Measurements from ENCODE around the gene CTU1. TPM values are rescaled to one million over a fixed set of nuclear protein-coding genes. Genes with fewer than 3 reads are reported as not detected.
"Not testable (repeated sequence)": the region's sequence is repeated elsewhere in the genome, so short reads cannot be mapped to it uniquely, and the experiment has no call there.

CTU1 gene
- 9.4 TPM for total RNA-seq (ENCODE audit: insufficient read depth, low replicate concordance)

GRCh38 chr19:51108066-51108804, at the start of gene CTU1:
Gene CTU1, minus strand, starts transcription at chr19:51108409. Its CDS starts 3,840 bp downstream, at chr19:51104569.
- peak; percentile 100 for DNase-seq (ENCODE audit: low spot score)

GRCh38 chr19:51157265-51157664, 49.1 kb upstream of the CTU1 start:
- DNase-seq (ENCODE audit: low spot score) = no peak

DNA sequence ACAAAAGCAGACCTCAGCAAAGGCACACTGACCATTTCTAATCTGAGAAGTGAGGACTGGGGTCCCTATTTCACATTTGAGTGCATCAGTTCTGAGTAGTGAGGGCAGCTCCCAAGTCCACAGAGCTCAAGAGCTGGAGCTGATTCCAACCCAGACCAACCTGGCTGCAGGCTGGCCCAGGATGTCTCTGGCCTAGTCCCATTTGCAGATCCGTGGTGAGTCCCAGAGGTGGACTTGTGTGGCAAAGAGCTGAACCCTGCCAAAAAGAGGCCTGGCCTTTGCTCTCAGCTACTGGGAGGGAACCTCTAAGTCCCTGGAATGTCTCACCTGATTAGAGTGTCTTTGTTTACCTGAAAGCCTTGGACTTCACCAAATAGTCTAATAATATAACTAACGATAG, 48.5 kb upstream of the CTU1 start:
- DNase-seq (ENCODE audit: low spot score) = no peak

DNA sequence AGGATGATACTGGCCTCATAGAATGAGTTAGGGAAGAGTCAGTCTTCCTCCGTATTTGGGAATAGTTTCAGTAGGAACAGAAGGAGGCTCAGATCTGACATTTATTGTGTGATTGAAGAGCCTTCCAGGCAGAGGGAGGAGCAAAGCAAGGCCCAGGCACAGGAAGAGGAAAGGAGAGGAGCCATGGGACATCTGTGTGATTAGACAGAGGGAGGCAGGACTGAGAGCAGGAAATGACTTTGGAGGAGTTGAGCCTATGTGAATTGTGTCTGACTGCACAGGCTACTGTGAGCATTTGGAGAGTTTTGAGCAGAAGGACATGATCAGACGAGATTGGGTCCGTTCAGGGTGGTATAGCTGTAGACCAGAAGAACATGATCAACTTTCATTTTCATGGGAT, 42.4 kb upstream of the CTU1 start:
- no peak for DNase-seq (ENCODE audit: low spot score)

DNA sequence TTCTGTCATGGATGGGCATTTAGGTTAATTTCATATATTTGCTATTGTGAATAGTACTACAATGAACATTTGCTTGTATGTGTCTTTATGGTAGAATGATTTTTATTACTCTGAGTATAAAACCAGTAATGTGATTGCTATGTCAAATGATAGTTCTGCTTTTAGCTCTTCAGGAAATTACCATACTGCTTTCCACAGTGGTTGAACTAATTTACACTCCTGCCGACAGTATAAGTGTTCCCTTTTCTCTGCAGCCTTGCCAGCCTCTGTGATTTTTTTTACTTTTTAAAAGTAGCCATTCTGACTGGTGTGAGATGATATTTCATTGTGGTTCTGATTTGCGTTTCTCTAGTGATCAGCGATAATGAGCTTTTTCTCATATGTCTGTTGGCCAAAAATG, 40.4 kb upstream of the CTU1 start:
- DNase-seq (ENCODE audit: low spot score) = no peak

DNA sequence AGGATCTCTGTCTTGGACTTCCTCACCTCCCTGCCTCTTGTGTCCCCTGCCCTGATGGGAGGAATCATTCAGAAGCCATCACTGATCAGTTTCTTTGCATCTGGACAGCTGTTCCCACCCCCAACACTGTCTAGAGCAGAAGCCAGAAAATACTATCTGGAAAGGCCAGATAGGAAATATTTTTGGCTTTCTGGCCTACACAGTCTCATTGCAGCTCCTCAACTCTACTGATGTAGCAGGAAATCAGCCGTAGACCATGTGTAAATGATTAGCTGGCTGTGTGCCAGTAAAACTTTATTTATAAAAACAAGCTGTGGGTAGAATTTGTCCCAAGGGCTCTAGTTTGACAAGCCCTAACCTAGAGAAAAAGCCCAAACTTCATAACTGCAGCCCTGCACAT, 39.5 kb upstream of the CTU1 start:
- DNase-seq (ENCODE audit: low spot score) = no peak

GRCh38 chr19:51146751-51147150, 38.5 kb upstream of the CTU1 start:
- no peak for DNase-seq (ENCODE audit: low spot score)

DNA sequence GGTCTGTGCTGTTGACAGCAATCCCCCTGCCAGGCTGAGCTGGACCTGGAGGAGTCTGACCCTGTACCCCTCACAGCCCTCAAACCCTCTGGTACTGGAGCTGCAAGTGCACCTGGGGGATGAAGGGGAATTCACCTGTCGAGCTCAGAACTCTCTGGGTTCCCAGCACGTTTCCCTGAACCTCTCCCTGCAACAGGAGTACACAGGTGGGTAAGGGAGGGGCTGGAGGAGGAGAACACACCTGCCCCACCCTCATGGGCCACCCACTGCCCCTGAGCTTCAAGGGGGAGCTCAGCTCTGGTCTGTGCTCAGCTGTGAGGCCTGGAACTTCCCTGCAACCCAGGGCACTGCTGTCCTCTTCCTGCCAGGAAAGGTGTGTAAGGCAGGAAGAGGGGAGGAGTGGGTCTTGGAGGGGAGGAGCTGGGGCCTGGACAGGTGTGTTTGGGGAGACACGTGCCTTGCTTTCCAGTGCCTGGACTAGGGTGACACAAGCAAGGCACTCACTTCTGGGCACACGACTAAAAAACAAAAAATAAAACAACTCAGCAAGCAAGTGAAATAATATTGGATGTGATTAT, 37.8 kb upstream of the CTU1 start:
- no peak for DNase-seq (ENCODE audit: low spot score)

DNA sequence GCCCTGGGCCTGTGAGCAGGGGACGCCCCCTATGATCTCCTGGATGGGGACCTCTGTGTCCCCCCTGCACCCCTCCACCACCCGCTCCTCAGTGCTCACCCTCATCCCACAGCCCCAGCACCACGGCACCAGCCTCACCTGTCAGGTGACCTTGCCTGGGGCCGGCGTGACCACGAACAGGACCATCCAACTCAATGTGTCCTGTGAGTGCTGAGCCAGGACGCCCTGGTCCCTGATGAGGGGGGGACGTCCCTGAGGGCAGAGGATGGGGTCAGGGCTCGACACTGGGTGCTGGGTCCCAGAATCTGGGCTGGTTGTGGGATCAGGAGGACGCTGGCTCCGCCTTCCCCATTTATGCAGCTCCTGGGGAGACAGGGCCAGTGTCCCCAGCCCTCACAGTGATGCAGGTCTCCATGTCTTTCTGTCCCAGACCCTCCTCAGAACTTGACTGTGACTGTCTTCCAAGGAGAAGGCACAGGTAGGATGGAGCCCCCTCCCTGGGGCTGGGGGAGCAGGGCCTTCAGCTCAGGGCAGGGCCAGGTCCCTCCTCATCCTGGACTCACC, 36.4 kb upstream of the CTU1 start:
- DNase-seq (ENCODE audit: low spot score) = no peak

- no peak for DNase-seq (ENCODE audit: low spot score)
These were observed 35.3 kb upstream of the CTU1 start for GRCh38 chr19:51143486-51143885.

- not testable (repeated sequence) for DNase-seq (ENCODE audit: low spot score)
These were observed 34.7 kb upstream of the CTU1 start for GRCh38 chr19:51142809-51143475.

DNA sequence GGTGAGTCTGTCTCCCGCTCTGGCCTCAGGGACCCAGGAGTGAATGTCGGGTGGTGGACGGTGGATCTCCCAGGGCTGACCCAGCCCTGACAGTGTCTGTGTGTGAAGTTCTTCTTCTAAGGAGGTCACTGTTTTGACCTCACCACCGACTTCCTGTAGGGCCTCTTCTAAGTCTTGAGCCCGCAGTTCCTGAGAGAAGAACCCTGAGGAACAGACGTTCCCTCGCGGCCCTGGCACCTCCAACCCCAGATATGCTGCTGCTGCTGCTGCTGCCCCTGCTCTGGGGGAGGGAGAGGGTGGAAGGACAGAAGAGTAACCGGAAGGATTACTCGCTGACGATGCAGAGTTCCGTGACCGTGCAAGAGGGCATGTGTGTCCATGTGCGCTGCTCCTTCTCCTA, 33.9 kb upstream of the CTU1 start, which contains the start of gene SIGLEC7:
SIGLEC7 (plus strand) TSS at position 183 of the 400 bp plus-strand sequence; CDS start at position 252, 69 bp downstream.
- peak; percentile 19 for DNase-seq (ENCODE audit: low spot score)

DNA sequence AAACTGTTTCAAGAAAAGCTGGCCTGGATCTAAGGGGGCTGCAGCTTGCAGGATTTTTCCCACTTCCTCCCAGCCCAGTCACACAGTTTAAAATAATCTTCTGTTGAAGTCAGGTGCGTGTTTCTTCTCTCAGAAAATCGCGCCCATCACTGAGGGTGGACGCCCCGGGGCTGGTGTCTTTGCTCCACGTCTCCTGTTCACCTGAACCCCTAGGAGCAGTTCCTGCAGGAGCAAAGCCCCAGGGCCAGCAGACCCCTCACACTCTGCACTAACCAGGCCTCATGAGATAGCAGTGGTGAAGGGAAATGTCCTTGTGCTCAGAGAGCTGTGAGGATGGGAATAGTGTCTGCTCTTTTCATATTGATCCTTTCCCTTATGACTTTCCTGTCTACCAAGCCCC, 33.0 kb upstream of the CTU1 start:
- no peak for DNase-seq (ENCODE audit: low spot score)

- DNase-seq (ENCODE audit: low spot score) = no peak
These were observed 32.2 kb upstream of the CTU1 start for GRCh38 chr19:51140441-51140840.

- DNase-seq (ENCODE audit: low spot score) = peak; percentile 16
These were observed 31.2 kb upstream of the CTU1 start for GRCh38 chr19:51139299-51140014.

DNA sequence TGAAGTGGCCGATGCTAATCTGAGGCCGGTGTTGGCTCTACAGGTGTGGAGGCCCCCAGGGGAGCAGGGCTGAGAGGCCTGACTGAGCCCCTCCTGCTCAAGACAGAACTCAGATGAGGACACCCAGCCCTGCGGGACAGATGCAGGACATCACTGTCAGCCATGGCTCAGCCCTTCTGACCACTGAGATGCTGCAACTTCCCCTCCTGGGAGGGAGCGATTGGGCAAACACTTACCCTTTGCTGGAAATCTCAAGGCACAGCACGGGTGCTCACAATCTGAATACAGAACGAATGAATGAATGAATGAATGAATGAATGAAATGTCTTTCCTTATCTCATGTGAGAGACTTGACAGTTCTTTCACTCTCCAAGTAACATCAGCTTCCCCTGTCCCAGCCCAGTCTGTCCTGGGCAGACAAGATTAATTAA, 30.4 kb upstream of the CTU1 start:
- no peak for DNase-seq (ENCODE audit: low spot score)

- DNase-seq (ENCODE audit: low spot score) = no peak
These were observed 29.7 kb upstream of the CTU1 start for GRCh38 chr19:51137792-51138425.

DNA sequence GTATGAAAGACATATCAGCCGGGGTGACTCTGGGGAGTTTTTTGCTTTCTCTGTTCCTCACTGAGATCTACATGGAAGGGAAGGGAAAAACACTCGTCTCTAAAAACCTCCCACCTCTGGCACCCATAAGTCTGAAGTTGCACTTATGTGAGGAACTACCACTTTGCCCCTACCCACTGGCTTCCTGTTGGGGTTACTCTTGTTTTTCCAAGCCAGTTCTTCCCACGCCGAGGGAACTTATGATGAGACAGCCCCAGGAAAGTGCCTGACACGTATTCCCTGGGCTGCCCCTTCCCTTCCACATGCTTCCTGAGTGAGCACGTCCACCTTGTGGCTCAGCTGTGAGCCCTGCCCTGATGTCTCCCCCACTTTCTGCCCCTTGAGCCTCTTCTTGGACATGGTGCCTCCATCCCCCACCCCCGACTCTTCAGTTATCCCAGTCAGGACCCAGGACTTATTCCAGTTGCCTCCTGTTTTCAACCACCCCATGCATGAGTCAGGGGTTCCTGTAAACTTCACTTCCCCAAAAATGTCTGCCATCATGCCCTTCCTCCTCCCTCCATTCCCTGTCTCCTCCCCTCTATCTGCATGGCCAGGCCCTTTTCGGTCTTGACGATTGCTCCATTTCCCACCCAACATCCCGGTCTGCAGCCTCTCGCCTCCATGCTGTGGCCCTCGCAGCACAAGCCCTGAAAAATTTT, 28.8 kb upstream of the CTU1 start:
- DNase-seq (ENCODE audit: low spot score) = peak; percentile 21

DNA sequence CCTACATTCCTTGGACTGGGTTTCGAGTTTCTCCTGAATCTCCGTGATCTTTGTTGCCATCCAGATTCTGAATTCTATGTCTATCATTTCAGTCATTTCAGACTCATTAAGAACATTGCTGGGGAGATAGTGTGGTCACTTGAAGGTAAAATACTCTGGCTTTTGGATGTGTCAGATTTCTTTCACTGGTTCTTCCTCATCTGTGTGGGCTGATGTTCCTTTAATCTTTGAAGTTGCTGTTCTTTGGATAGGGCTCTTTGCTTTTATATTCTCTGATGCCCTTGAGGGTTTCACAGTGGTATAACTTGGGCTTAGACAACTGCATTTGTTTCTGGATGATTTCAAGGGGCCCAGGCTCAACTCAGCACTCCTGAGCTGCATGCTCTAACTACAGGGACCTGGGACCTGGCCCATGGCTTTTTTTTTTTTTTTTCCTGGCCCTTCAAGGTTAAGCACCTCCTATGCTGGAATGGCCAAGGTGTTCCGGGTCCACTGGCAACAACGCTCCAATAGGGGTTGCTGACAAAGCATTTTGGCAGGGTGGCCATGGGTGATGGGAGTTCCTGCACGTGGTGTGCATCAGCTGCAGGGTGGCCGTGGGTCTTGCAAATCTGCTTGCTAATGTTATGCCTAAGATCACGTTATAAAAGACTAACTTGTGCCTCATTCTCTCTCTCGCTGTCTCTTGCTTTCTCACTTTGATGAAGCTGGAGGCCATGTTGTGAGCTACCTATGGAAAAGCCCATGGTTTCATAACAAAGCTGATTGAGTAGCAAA, 28.0 kb upstream of the CTU1 start:
- DNase-seq (ENCODE audit: low spot score) = no peak

DNA sequence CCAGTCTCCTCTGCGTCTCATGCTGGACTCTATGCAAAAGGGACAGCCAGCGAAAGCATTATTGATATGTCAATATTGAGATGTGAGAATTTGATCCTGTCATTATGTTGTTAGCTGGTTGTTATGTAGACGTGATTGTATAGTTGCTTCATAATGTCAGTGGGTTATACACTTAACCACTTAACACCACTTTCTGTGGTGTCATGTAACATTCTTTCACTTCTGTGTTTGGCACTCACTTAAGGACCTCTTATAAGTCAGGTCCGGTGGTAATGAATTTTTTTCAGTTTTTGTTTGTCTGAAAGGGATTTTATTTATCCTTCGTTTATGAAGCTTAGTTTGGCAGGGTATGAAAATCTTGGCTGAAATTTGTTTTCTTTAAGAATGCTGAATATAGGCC, 26.8 kb upstream of the CTU1 start:
- no peak for DNase-seq (ENCODE audit: low spot score)
